ENCODE results near the gene RNASE12. TPM values are rescaled to one million over a fixed set of nuclear protein-coding genes. Genes with fewer than 3 reads are reported as not detected.

RNASE12 gene, protein sequence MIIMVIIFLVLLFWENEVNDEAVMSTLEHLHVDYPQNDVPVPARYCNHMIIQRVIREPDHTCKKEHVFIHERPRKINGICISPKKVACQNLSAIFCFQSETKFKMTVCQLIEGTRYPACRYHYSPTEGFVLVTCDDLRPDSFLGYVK
- total RNA-seq, result not detected
- long read RNA-seq, result 0 reads

DNA sequence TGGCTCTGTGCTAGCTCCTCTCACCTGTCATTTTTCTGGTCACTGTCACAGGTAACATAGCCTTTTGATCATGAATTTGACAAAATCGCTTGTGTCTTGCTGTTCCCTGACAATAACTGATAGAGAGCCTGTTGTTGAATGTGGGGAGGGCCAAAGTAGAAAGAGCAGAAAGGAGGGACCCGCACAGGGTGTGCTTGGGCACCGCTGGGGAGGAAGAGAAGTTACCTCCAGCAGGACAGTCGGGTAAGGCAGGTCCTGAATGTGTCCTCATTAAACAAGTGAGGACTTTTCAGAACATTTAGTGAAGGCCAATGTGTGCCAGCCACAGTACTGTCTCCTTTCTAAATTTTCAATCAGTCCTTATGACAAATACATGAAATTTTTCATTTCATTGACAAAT lies at the start of gene RNASE12:
Gene RNASE12, minus strand, starts transcription at position 142 of the 400 bp plus-strand sequence. CDS start 653 bp downstream, outside the sequence.
- WGBS (ENCODE audit: insufficient coverage, low coverage, low lambda C conversion rate, missing lambda C conversion rate), result 62% methylated on average over 3 of the region's 4 CpGs
- H3K4me1 ChIP-seq, result no peaks in the 10 kb centered on the region
- no peak for TF ChIP-seq CTCF (IDR thresholded peaks at IDR 0.05)
- TF ChIP-seq POLR2A (IDR thresholded peaks at IDR 0.05), result no peak
- no peak within 1 kb of the TSS for H3K27ac ChIP-seq
- no peak within 1 kb of the TSS for H3K4me3 ChIP-seq
- H3K27me3 ChIP-seq, result no peaks in the 10 kb centered on the region
- DNase-seq (no peak), ATAC-seq (no peak)
- H3K36me3 ChIP-seq, result no peaks in the 10 kb centered on the region
- no peaks in the 10 kb centered on the region for H3K9me3 ChIP-seq
- intact Hi-C loops (cut with DNase I), result no loop called here

- H3K27ac ChIP-seq, result no peak overlapping the region
- peaks cover 0 to 12% (median 0%) of the 10 kb centered on the region in 4 donors for H3K4me1 ChIP-seq
- WGBS (ENCODE audit: insufficient coverage, low coverage, low lambda C conversion rate, missing lambda C conversion rate), result 5% methylated on average over 44 of the region's 45 CpGs
- H3K36me3 ChIP-seq, result no peaks in the 10 kb centered on the region
- intact Hi-C loops (cut with DNase I), result no loop called here
- DNase-seq (no peak), ATAC-seq (peak; percentile 49 to 73 (median 66))
- no peak for TF ChIP-seq POLR2A (IDR thresholded peaks at IDR 0.05)
- no peak for TF ChIP-seq CTCF (IDR thresholded peaks at IDR 0.05)
- H3K9me3 ChIP-seq, result no peaks in the 10 kb centered on the region
- peaks cover 5 to 21% of the 10 kb centered on the region in 2 donors for H3K27me3 ChIP-seq
- H3K4me3 ChIP-seq, result no peak overlapping the region
Measured at GRCh38 chr14:20632831-20633691, 41.9 kb upstream of the RNASE12 start.

GRCh38 chr14:20632448-20632830 lies 41.3 kb upstream of the RNASE12 start:
- Histone ChIP-seq H3K9me3 (no peaks in the 10 kb centered on the region), H3K27ac (no peak overlapping the region), H3K36me3 (no peaks in the 10 kb centered on the region), H3K27me3 (peaks cover 5 to 26% of the 10 kb centered on the region in 2 donors), H3K4me3 (no peak overlapping the region), H3K4me1 (peaks cover 0 to 12% (median 0%) of the 10 kb centered on the region in 4 donors)
- 4% methylated on average over 9 of the region's 19 CpGs for WGBS (ENCODE audit: insufficient coverage, low coverage, low lambda C conversion rate, missing lambda C conversion rate)
- intact Hi-C loops (cut with DNase I), result no loop called here
- ATAC-seq, result no peak
- TF ChIP-seq POLR2A (IDR thresholded peaks at IDR 0.05), result no peak
- TF ChIP-seq CTCF (IDR thresholded peaks at IDR 0.05), result no peak
- no peak for DNase-seq

DNA sequence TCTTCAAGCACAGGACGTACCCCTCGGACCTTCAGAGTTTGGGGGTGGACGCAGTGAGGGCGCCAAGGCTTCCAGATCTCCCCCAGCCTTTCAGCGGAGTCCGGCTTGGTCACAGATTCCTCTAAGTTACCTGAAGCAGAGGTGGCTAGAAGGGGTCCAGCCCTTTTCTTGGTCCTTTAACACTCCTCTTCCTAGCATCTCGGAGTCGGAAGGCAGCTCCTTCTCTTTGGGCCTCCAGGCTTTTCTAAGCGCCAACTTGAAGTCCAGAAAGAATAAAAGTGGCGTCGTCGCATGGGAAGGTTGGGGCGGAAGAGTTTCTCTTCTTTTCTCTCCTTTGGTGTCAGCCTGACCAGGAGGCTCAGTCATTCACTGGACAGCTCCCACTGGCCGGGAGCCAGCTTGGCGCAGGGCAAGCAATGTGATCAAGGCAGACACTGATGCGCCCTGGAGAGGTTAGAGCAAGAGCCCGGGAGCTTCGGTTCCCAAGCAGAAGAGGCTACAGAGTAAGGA lies 40.8 kb upstream of the RNASE12 start:
- TF ChIP-seq POLR2A (IDR thresholded peaks at IDR 0.05) (no peak), CTCF (IDR thresholded peaks at IDR 0.05) (no peak)
- ATAC-seq, result peak; percentile 68 to 85 (median 78)
- Histone ChIP-seq H3K27ac (no peak overlapping the region), H3K36me3 (no peaks in the 10 kb centered on the region), H3K4me3 (no peak overlapping the region), H3K4me1 (peaks cover 0 to 12% (median 0%) of the 10 kb centered on the region in 4 donors), H3K9me3 (no peaks in the 10 kb centered on the region), H3K27me3 (peaks cover 5 to 29% of the 10 kb centered on the region in 2 donors)
- WGBS (ENCODE audit: insufficient coverage, low coverage, low lambda C conversion rate, missing lambda C conversion rate), result 3% methylated on average over 14 of the region's 18 CpGs
- peak; percentile 74 to 76 (median 74) for DNase-seq
- intact Hi-C loops (cut with DNase I), result no loop called here
